Measurements from ENCODE around the gene SNTB2. TPM values are rescaled to one million over a fixed set of nuclear protein-coding genes. Genes with fewer than 3 reads are reported as not detected.

The SNTB2 gene
- total and polyA plus RNA-seq, 2 of the 8 experiments (the other 6 are each of a cell fraction or from before 2014, with no cell fraction given), result 6.0 to 16.1 TPM

GRCh38 chr16:69328854-69329316 lies 141.9 kb downstream of the SNTB2 start:
- H3K4me2 ChIP-seq (ENCODE audit: insufficient read depth in 1 of 2, low read depth in 2 of 2, low read length in 2 of 2), result peak overlapping the region; percentile 88 to 97
- H3K36me3 ChIP-seq (ENCODE audit: control insufficient read depth in 2 of 4, insufficient read depth in 4 of 4, low read length in 3 of 4), result peaks cover 10 to 69% (median 26%) of the 10 kb centered on the region in 4 experiments
- peaks cover 21% of the 10 kb centered on the region for H3K79me1 ChIP-seq (ENCODE audit: low read depth, low read length)
- no peaks in the 10 kb centered on the region for H3K27me3 ChIP-seq (replicated peaks in 1 of 4; ENCODE audit: control insufficient read depth in 3 of 4, extremely low read depth in 1 of 4, insufficient read depth in 3 of 4, low read length in 3 of 4)
- peaks cover 6 to 19% (median 12%) of the 10 kb centered on the region in 4 experiments for H3K4me1 ChIP-seq (replicated peaks in 1 of 4; ENCODE audit: control insufficient read depth in 3 of 4, insufficient read depth in 4 of 4, low read length in 3 of 4)
- H2BK20ac ChIP-seq (ENCODE audit: low read length), result no peak overlapping the region
- H2BK15ac ChIP-seq (ENCODE audit: low read length), result no peak overlapping the region
- POLR2A ChIA-PET (ENCODE audit: partially characterized antibody), result interaction anchor here (0.5 to 29.8 kb wide), 12 partner anchors 8 to 642 kb away, joined by 3 to 497 read pairs (median 4); partner anchors contain the start of genes CHTF8, COG8, NIP7 and PDF
- no peak overlapping the region for H4K91ac ChIP-seq (replicated peaks; ENCODE audit: insufficient read length, low read length)
- CTCF ChIA-PET (ENCODE audit: partially characterized antibody), result interaction anchor here (1.0 to 2.4 kb wide), 5 partner anchors 9 to 427 kb away, joined by 3 to 7 read pairs (median 3); partner anchors contain the start of gene VPS4A
- peak overlapping the region; percentile 49 to 93 (median 86); a peak in 7 of 8 replicates for H3K4me3 ChIP-seq (ENCODE audit: extremely low read depth in 1 of 4, insufficient read depth in 2 of 4, low read depth in 3 of 4, low read length in 4 of 4)
- peak overlapping the region in 2 of 4 experiments; percentile 47 to 88; a peak in 4 of 7 replicates for H3K9ac ChIP-seq (replicated peaks in 1 of 4; ENCODE audit: extremely low read depth in 1 of 4, low read depth in 3 of 4, low read length in 3 of 4)
- no peak overlapping the region for H4K5ac ChIP-seq (ENCODE audit: insufficient read length, low read depth, low read length)
- peaks cover 9 to 55% of the 10 kb centered on the region in 2 experiments for H3K79me2 ChIP-seq (ENCODE audit: control insufficient read depth in 1 of 2, insufficient read depth in 2 of 2, low read length in 2 of 2)
- H2AK5ac ChIP-seq (ENCODE audit: low read depth, low read length), result no peak overlapping the region
- H2BK5ac ChIP-seq (ENCODE audit: low read depth, low read length), result 0 out of 2 replicates have a peak overlapping the region, but pooled peaks have one; percentile 24
- DNase-seq (ENCODE audit: low read depth in 1 of 2, low spot score in 2 of 2) (no peak), FAIRE-seq (no peak)
- no peaks in the 10 kb centered on the region for H3K9me3 ChIP-seq (ENCODE audit: insufficient read depth in 2 of 2, low read depth in 1 of 2, low read length in 1 of 2)
- peaks cover 13 to 35% of the 10 kb centered on the region in 2 experiments for H4K20me1 ChIP-seq (replicated peaks in 1 of 2; ENCODE audit: control insufficient read depth in 1 of 2, insufficient read depth in 2 of 2, low read length in 2 of 2)
- H2AFZ ChIP-seq (ENCODE audit: low read length), result no peak overlapping the region
- 0 out of 2 replicates have a peak overlapping the region, but pooled peaks have one; percentile 27 for H2BK12ac ChIP-seq (ENCODE audit: low read depth, low read length)
- peaks cover 11% of the 10 kb centered on the region; the same call in 1 of the 2 replicates for H3K23me2 ChIP-seq (ENCODE audit: low read depth, low read length)
- no peak overlapping the region for H3K27ac ChIP-seq (ENCODE audit: low read depth, low read length)
- no peak overlapping the region for H4K8ac ChIP-seq (ENCODE audit: extremely low read depth, insufficient read depth, low read length)
- H3K23ac ChIP-seq (ENCODE audit: insufficient read length), result no peak overlapping the region
- no peak overlapping the region for H3K18ac ChIP-seq (ENCODE audit: extremely low read depth, low read length)
- peak overlapping the region; percentile 76 for H3K4ac ChIP-seq (replicated peaks; ENCODE audit: insufficient read length, low read depth, low read length)
- H3K14ac ChIP-seq (ENCODE audit: insufficient read length), result no peak overlapping the region
- no peak overlapping the region for H3K56ac ChIP-seq (replicated peaks; ENCODE audit: insufficient read length, low read depth, low read length)
- H2BK120ac ChIP-seq (replicated peaks; ENCODE audit: low read depth, low read length), result no peak overlapping the region
- WGBS, 2 experiments (ENCODE audit: extremely low coverage in 1 of 2, insufficient coverage in 1 of 2, insufficient read length in 1 of 2, insufficient replicate concordance in 2 of 2, low coverage in 1 of 2, low lambda C conversion rate in 2 of 2, missing lambda C conversion rate in 1 of 2), result 77% methylated on average over 10 of the region's 10 CpGs; no CpG with 5 or more reads in 1 of the 2 experiments
- no peak for TF ChIP-seq CBX8 (IDR thresholded peaks at IDR 0.05; ENCODE audit: borderline replicate concordance, low read depth, low read length)
- TF ChIP-seq POLR2A (IDR thresholded peaks at IDR 0.05; ENCODE audit: control extremely low read depth in 1 of 2, low read depth in 2 of 2, low read length in 2 of 2), result no peak
- no peak for TF ChIP-seq POU5F1 (IDR thresholded peaks at IDR 0.05; ENCODE audit: low read depth, low read length)
- no peak for TF ChIP-seq CEBPB (IDR thresholded peaks at IDR 0.05; ENCODE audit: low read depth, low read length)
- no peak for TF ChIP-seq BCL11A (IDR thresholded peaks at IDR 0.05; ENCODE audit: low read depth in 2 of 2, low read length in 2 of 2)
- TF ChIP-seq ASH2L (IDR thresholded peaks at IDR 0.05; ENCODE audit: low read length), result no peak
- TF ChIP-seq BACH1 (IDR thresholded peaks at IDR 0.05; ENCODE audit: low read length), result no peak
- TF ChIP-seq KDM4A (IDR thresholded peaks at IDR 0.05; ENCODE audit: low read depth, low read length, severe bottlenecking), result no peak
- TF ChIP-seq CREB1 (IDR thresholded peaks at IDR 0.05), result no peak
- no peak for TF ChIP-seq EZH2 (IDR thresholded peaks at IDR 0.05; ENCODE audit: low read depth, low read length, severe bottlenecking)
- TF ChIP-seq SAP30 (IDR thresholded peaks at IDR 0.05; ENCODE audit: insufficient read depth, insufficient replicate concordance, low read length), result no peak
- no peak for TF ChIP-seq PHF8 (conservative IDR thresholded peaks at IDR 0.05; ENCODE audit: low read depth, low read length)
- no peak for TF ChIP-seq SUZ12 (IDR thresholded peaks at IDR 0.05; ENCODE audit: low read length)
- TF ChIP-seq SIN3A (conservative IDR thresholded peaks at IDR 0.05 in 1 of 2, IDR thresholded peaks at IDR 0.05 in 1 of 2; ENCODE audit: low read depth in 1 of 2, low read length in 2 of 2), result no peak
